K562 (cell line): ENCODE results near the gene ZNF785. TPM values are rescaled to one million over a fixed set of nuclear protein-coding genes. Genes with fewer than 3 reads are reported as not detected.

Experiments
- CBX2 ChIP-seq: fragments of 200-600 bp; sonication (generic); IDR thresholded peaks from one replicate; pipeline ENCODE4 v1.6.1; 2012; ENCODE audit warnings: mild to moderate bottlenecking, low read length, inconsistent platforms; ENCODE audit not compliant: insufficient read depth, poor library complexity, severe bottlenecking
- ILK ChIP-seq: fragments of 450-650 bp; IDR thresholded peaks from 2 replicates; pipeline ENCODE4 v1.6.1; 2016; ENCODE audit warnings: missing genetic modification characterization, low read depth, mild to moderate bottlenecking, missing compliant biosample characterization, moderate library complexity, borderline replicate concordance
- NUFIP1 ChIP-seq: fragments of 450-650 bp; IDR thresholded peaks from 2 replicates; pipeline ENCODE4 v1.6.1; 2018; ENCODE audit not compliant: partially characterized antibody
- SNRNP70 ChIP-seq: fragments of 200-400 bp; formaldehyde crosslinking; optimal IDR thresholded peaks from 2 replicates; pipeline ENCODE3; 2017; ENCODE audit warnings: low read depth, low read length
- XRCC5 ChIP-seq: fragments of 200-400 bp; formaldehyde crosslinking; IDR thresholded peaks from 2 replicates; pipeline ENCODE4 v1.6.1; 2017; ENCODE audit warnings: low read depth, mild to moderate bottlenecking, low read length
- ZNF140 ChIP-seq: fragments of 250-450 bp; sonication (Bioruptor Pico); IDR thresholded peaks from 2 replicates; pipeline ENCODE4 v1.8.0; 2021; ENCODE audit warnings: moderate library complexity, mild to moderate bottlenecking, inconsistent platforms
- ZNF184 ChIP-seq: sonication (generic); formaldehyde crosslinking; IDR thresholded peaks from 2 replicates; pipeline ENCODE4 v1.5.0; 2020; ENCODE audit warnings: missing genetic modification reagents
- polyA plus RNA-seq, 8 experiments: library from polyadenylated mRNA; depleted of rRNA in 4 of 8; stranded (reverse) in 5 of 8; unstranded in 3 of 8; fragments of >200 nt; fragmentation: Nextera tagmentation in 2 of 8; fragmentation: Illumina TruSeq in 1 of 8; extraction: Ambion mirVana in 2 of 8; extraction: Trizol in 1 of 8; gene quantifications; 2 replicates each; pipeline versions ENCODE4 v1.2.1 to v1.2.3, GENCODE V29; 2011 to 2014; ENCODE audit warnings: inconsistent platforms in 1 of 8, missing spikeins in 1 of 8
- total RNA-seq, 7 experiments: library from RNA; depleted of rRNA in 6 of 7; stranded (reverse); fragments of >200 nt in 6 of 7; fragmentation: Illumina TruSeq in 2 of 7; extraction: Trizol in 2 of 7; gene quantifications; 2 replicates each; pipeline versions ENCODE4 v1.2.1 to v1.2.3, GENCODE V29; 2011 to 2021; ENCODE audit warnings: low replicate concordance in 1 of 7
- TF ChIP-seq, protein P1 (sequence below): IDR thresholded peaks from 3 replicates; pipeline ENCODE4 v1.6.1; 2011; ENCODE audit warnings: borderline replicate concordance, mild to moderate bottlenecking; ENCODE audit not compliant: insufficient read length, insufficient read depth
- TF ChIP-seq, protein P2 (sequence below): fragments of 450-650 bp; formaldehyde crosslinking; IDR thresholded peaks from 2 replicates; pipeline ENCODE4 v1.4.0; 2020; ENCODE audit warnings: mild to moderate bottlenecking
- TF ChIP-seq, protein P3 (sequence below): IDR thresholded peaks from 3 replicates; pipeline ENCODE4 v1.6.1; 2011; ENCODE audit warnings: borderline replicate concordance, mild to moderate bottlenecking, moderate library complexity; ENCODE audit not compliant: insufficient read length; ENCODE audit errors: extremely low read depth
- TF ChIP-seq, protein P4 (sequence below), 3 experiments: fragments of 200-800 bp in 1 of 3; sonication (Bioruptor generic) in 1 of 3; sonication (generic) in 1 of 3; formaldehyde crosslinking in 1 of 3; IDR thresholded peaks; 2 replicates each; pipeline versions ENCODE4 v1.6.1 to v1.8.0; 2016 to 2022; ENCODE audit warnings: mild to moderate bottlenecking in 2 of 3, missing compliant biosample characterization in 2 of 3, missing genetic modification characterization in 2 of 3, missing genetic modification reagents in 1 of 3
- TF ChIP-seq, protein P5 (sequence below): fragments of 250-450 bp; sonication (Bioruptor Pico); IDR thresholded peaks from 2 replicates; pipeline ENCODE4 v1.9.0; 2021; ENCODE audit warnings: mild to moderate bottlenecking
- TF ChIP-seq, protein P6 (sequence below): sonication (generic); formaldehyde crosslinking; IDR thresholded peaks from 2 replicates; pipeline ENCODE4 v1.5.0; 2020; ENCODE audit warnings: missing genetic modification reagents
- TF ChIP-seq, protein P7 (sequence below): sonication (generic); formaldehyde crosslinking; IDR thresholded peaks from 2 replicates; pipeline ENCODE4 v1.8.1; 2023; ENCODE audit warnings: mild to moderate bottlenecking, missing genetic modification reagents

Gene ZNF785
- total and polyA plus RNA-seq, 9 of the 15 experiments (the other 6 are each of a cell fraction or from before 2014, with no cell fraction given) = 0.64 to 11.0 (median 6.4) TPM

DNA sequence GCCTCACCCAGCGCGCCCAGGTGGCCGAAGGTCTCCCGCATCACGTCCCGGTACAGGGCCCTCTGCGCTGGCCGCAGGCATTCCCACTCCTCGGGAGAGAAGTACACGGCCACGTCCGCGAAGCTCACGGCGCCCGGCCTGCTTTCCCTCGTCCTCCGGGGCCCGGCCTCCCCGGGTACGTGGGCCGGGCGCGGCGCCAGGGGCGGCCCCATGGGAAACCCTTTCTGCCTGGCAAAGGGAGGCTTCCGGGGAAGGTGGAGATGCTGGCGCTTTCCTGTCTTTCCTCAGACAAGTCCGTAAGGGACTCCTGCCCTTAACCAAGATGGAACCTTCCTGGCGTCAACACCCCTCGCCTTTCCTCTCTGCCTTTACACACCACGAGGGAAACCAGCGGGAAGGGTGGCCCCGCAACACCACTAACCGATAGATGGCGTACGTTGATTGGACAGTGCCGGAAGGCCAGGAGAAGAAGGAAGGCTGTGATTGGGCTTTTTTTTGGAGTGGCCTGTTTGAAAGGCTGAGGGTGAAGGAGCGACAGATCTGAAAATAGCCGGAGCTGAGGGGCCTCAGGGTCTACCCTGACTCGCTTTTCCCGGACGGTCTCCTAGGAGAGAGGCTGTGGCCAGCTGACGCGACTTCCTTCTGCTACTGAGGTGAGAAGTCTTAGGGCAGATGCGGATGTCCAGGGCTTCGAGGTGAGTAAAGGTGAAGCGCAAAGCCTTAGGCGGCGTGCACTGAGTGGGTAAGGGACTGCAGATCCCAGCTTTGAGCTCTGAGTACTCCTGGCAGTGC lies at the start of gene ZNF785 (continued):
- TF ChIP-seq, protein P1, sequence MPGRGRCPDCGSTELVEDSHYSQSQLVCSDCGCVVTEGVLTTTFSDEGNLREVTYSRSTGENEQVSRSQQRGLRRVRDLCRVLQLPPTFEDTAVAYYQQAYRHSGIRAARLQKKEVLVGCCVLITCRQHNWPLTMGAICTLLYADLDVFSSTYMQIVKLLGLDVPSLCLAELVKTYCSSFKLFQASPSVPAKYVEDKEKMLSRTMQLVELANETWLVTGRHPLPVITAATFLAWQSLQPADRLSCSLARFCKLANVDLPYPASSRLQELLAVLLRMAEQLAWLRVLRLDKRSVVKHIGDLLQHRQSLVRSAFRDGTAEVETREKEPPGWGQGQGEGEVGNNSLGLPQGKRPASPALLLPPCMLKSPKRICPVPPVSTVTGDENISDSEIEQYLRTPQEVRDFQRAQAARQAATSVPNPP = no peak
- TF ChIP-seq XRCC5 = no peak; the same call in 1 of the 2 replicates
- TF ChIP-seq, protein P2, sequence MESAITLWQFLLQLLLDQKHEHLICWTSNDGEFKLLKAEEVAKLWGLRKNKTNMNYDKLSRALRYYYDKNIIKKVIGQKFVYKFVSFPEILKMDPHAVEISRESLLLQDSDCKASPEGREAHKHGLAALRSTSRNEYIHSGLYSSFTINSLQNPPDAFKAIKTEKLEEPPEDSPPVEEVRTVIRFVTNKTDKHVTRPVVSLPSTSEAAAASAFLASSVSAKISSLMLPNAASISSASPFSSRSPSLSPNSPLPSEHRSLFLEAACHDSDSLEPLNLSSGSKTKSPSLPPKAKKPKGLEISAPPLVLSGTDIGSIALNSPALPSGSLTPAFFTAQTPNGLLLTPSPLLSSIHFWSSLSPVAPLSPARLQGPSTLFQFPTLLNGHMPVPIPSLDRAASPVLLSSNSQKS = no peak
- TF ChIP-seq, protein P3, sequence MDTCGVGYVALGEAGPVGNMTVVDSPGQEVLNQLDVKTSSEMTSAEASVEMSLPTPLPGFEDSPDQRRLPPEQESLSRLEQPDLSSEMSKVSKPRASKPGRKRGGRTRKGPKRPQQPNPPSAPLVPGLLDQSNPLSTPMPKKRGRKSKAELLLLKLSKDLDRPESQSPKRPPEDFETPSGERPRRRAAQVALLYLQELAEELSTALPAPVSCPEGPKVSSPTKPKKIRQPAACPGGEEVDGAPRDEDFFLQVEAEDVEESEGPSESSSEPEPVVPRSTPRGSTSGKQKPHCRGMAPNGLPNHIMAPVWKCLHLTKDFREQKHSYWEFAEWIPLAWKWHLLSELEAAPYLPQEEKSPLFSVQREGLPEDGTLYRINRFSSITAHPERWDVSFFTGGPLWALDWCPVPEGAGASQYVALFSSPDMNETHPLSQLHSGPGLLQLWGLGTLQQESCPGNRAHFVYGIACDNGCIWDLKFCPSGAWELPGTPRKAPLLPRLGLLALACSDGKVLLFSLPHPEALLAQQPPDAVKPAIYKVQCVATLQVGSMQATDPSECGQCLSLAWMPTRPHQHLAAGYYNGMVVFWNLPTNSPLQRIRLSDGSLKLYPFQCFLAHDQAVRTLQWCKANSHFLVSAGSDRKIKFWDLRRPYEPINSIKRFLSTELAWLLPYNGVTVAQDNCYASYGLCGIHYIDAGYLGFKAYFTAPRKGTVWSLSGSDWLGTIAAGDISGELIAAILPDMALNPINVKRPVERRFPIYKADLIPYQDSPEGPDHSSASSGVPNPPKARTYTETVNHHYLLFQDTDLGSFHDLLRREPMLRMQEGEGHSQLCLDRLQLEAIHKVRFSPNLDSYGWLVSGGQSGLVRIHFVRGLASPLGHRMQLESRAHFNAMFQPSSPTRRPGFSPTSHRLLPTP = no peak
- no peak for TF ChIP-seq CBX2
- TF ChIP-seq NUFIP1 = peak; percentile 41
- TF ChIP-seq, protein P4, sequence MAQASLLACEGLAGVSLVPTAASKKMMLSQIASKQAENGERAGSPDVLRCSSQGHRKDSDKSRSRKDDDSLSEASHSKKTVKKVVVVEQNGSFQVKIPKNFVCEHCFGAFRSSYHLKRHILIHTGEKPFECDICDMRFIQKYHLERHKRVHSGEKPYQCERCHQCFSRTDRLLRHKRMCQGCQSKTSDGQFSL (CRISPR knock-in tag; IDR thresholded peaks at IDR 0.05) = 0 out of 2 replicates have a peak, but pooled peaks have one; percentile 22
- TF ChIP-seq, protein P4 (tag; IDR thresholded peaks at IDR 0.05) = no peak
- TF ChIP-seq SNRNP70 = no peak
- TF ChIP-seq, protein P5, sequence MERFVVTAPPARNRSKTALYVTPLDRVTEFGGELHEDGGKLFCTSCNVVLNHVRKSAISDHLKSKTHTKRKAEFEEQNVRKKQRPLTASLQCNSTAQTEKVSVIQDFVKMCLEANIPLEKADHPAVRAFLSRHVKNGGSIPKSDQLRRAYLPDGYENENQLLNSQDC (CRISPR knock-in tag) = no peak
- TF ChIP-seq, protein P6, sequence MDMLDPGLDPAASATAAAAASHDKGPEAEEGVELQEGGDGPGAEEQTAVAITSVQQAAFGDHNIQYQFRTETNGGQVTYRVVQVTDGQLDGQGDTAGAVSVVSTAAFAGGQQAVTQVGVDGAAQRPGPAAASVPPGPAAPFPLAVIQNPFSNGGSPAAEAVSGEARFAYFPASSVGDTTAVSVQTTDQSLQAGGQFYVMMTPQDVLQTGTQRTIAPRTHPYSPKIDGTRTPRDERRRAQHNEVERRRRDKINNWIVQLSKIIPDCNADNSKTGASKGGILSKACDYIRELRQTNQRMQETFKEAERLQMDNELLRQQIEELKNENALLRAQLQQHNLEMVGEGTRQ = peak; percentile 20; the same call in 1 of the 2 replicates
- TF ChIP-seq, protein P7, sequence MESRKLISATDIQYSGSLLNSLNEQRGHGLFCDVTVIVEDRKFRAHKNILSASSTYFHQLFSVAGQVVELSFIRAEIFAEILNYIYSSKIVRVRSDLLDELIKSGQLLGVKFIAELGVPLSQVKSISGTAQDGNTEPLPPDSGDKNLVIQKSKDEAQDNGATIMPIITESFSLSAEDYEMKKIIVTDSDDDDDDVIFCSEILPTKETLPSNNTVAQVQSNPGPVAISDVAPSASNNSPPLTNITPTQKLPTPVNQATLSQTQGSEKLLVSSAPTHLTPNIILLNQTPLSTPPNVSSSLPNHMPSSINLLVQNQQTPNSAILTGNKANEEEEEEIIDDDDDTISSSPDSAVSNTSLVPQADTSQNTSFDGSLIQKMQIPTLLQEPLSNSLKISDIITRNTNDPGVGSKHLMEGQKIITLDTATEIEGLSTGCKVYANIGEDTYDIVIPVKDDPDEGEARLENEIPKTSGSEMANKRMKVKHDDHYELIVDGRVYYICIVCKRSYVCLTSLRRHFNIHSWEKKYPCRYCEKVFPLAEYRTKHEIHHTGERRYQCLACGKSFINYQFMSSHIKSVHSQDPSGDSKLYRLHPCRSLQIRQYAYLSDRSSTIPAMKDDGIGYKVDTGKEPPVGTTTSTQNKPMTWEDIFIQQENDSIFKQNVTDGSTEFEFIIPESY (CRISPR knock-in tag) = peak; percentile 93
- TF ChIP-seq ZNF184 = no peak
- no peak for TF ChIP-seq ILK (tag)
- TF ChIP-seq ZNF140 = no peak
